GM12892 (cell line): ENCODE measurements around the gene TMEM187.

Experiments used
- POLR2A ChIP-seq: IDR thresholded peaks from 2 replicates; pipeline ENCODE4 v1.6.1; 2011; ENCODE audit warnings: low read depth, low read length, control low read depth
- POLR2AphosphoS5 ChIP-seq: IDR thresholded peaks from 2 replicates; pipeline ENCODE4 v1.6.1; 2011; ENCODE audit warnings: low read depth, low read length, control low read depth
- TAF1 ChIP-seq: IDR thresholded peaks from 2 replicates; pipeline ENCODE4 v1.6.1; 2011; ENCODE audit warnings: low read depth, mild to moderate bottlenecking, control low read depth, low read length, borderline replicate concordance

- no peak for TF ChIP-seq TAF1
- TF ChIP-seq POLR2A: no peak
- no peak for TF ChIP-seq POLR2AphosphoS5
Measured at GRCh38 chrX:153952373-153953026, 20.1 kb upstream of the TMEM187 start.
